ENCODE measurements around the gene KPNA2.
"Not testable (repeated sequence)": the region's sequence is repeated elsewhere in the genome, so short reads cannot be mapped to it uniquely, and the experiment has no call there.

Gene KPNA2

GRCh38 chr17:68048996-68049395 lies 13.5 kb downstream of the KPNA2 start:
- no peaks in the 10 kb centered on the region for H3K9me3 ChIP-seq (ENCODE audit: control insufficient read depth, low read length)
- peaks cover 34% of the 10 kb centered on the region for H3K4me1 ChIP-seq (ENCODE audit: control insufficient read depth, insufficient read depth, low read length)
- H3K9ac ChIP-seq (ENCODE audit: low read length) = no peak overlapping the region
- peaks cover 30% of the 10 kb centered on the region for H3K36me3 ChIP-seq (ENCODE audit: control insufficient read depth, insufficient read depth, low read length, severe bottlenecking)
- H3K27me3 ChIP-seq (replicated peaks; ENCODE audit: control insufficient read depth, insufficient read depth, low read length) = no peaks in the 10 kb centered on the region
- no peak overlapping the region for H3K4me3 ChIP-seq (ENCODE audit: low read length)
- no peak for DNase-seq (ENCODE audit: low read depth)

- not testable (repeated sequence) for H3K4me3 ChIP-seq (ENCODE audit: low read length)
These were observed 14.4 kb downstream of the KPNA2 start for GRCh38 chr17:68049812-68050437.

GRCh38 chr17:68051321-68052312 lies 16.1 kb downstream of the KPNA2 start:
- H3K4me1 ChIP-seq (ENCODE audit: control insufficient read depth, insufficient read depth, low read length) = peaks cover 39% of the 10 kb centered on the region
- not testable (repeated sequence) for DNase-seq (ENCODE audit: low read depth); H3K9me3 ChIP-seq (ENCODE audit: control insufficient read depth, low read length); H3K27me3 ChIP-seq (replicated peaks; ENCODE audit: control insufficient read depth, insufficient read depth, low read length); H3K36me3 ChIP-seq (ENCODE audit: control insufficient read depth, insufficient read depth, low read length, severe bottlenecking); H3K9ac ChIP-seq (ENCODE audit: low read length); H3K4me3 ChIP-seq (ENCODE audit: low read length)

More at GRCh38 chr17:68049812-68050437, 14.4 kb downstream of the KPNA2 start:
- DNase-seq (ENCODE audit: low read depth); H3K9ac ChIP-seq (ENCODE audit: low read length); H3K27me3 ChIP-seq (replicated peaks; ENCODE audit: control insufficient read depth, insufficient read depth, low read length); H3K9me3 ChIP-seq (ENCODE audit: control insufficient read depth, low read length): not testable (repeated sequence)
- Histone ChIP-seq H3K36me3 (ENCODE audit: control insufficient read depth, insufficient read depth, low read length, severe bottlenecking) (peaks cover 20% of the 10 kb centered on the region), H3K4me1 (ENCODE audit: control insufficient read depth, insufficient read depth, low read length) (peaks cover 41% of the 10 kb centered on the region)

- H3K9ac ChIP-seq (ENCODE audit: low read length) = peak overlapping the region; percentile 60
- peaks cover 30% of the 10 kb centered on the region for H3K4me1 ChIP-seq (ENCODE audit: control insufficient read depth, insufficient read depth, low read length)
- H3K36me3 ChIP-seq (ENCODE audit: control insufficient read depth, insufficient read depth, low read length, severe bottlenecking) = no peaks in the 10 kb centered on the region
- H3K4me3 ChIP-seq (ENCODE audit: low read length) = peak overlapping the region; percentile 29
- DNase-seq (ENCODE audit: low read depth) = no peak
- H3K9me3 ChIP-seq (ENCODE audit: control insufficient read depth, low read length) = no peaks in the 10 kb centered on the region
- no peaks in the 10 kb centered on the region for H3K27me3 ChIP-seq (replicated peaks; ENCODE audit: control insufficient read depth, insufficient read depth, low read length)
These were observed 17.3 kb downstream of the KPNA2 start for GRCh38 chr17:68052810-68053209.

- Histone ChIP-seq H3K9ac (ENCODE audit: low read length) (peak overlapping the region; percentile 60), H3K4me3 (ENCODE audit: low read length) (peak overlapping the region; percentile 44), H3K27me3 (replicated peaks; ENCODE audit: control insufficient read depth, insufficient read depth, low read length) (no peaks in the 10 kb centered on the region), H3K9me3 (ENCODE audit: control insufficient read depth, low read length) (no peaks in the 10 kb centered on the region), H3K36me3 (ENCODE audit: control insufficient read depth, insufficient read depth, low read length, severe bottlenecking) (no peaks in the 10 kb centered on the region), H3K4me1 (ENCODE audit: control insufficient read depth, insufficient read depth, low read length) (peaks cover 26% of the 10 kb centered on the region)
- peak; percentile 62 for DNase-seq (ENCODE audit: low read depth)
These were observed 17.9 kb downstream of the KPNA2 start for GRCh38 chr17:68053231-68054013.

GRCh38 chr17:68054296-68054900 lies 18.9 kb downstream of the KPNA2 start:
- peak overlapping the region; percentile 44 for H3K4me3 ChIP-seq (ENCODE audit: low read length)
- no peaks in the 10 kb centered on the region for H3K27me3 ChIP-seq (replicated peaks; ENCODE audit: control insufficient read depth, insufficient read depth, low read length)
- DNase-seq (ENCODE audit: low read depth) = peak; percentile 71
- H3K9ac ChIP-seq (ENCODE audit: low read length) = peak overlapping the region; percentile 52
- peaks cover 26% of the 10 kb centered on the region for H3K4me1 ChIP-seq (ENCODE audit: control insufficient read depth, insufficient read depth, low read length)
- H3K36me3 ChIP-seq (ENCODE audit: control insufficient read depth, insufficient read depth, low read length, severe bottlenecking) = no peaks in the 10 kb centered on the region
- no peaks in the 10 kb centered on the region for H3K9me3 ChIP-seq (ENCODE audit: control insufficient read depth, low read length)

- no peak overlapping the region for H3K4me3 ChIP-seq (ENCODE audit: low read length)
- peak; percentile 53 for DNase-seq (ENCODE audit: low read depth)
- no peaks in the 10 kb centered on the region for H3K36me3 ChIP-seq (ENCODE audit: control insufficient read depth, insufficient read depth, low read length, severe bottlenecking)
- H3K27me3 ChIP-seq (replicated peaks; ENCODE audit: control insufficient read depth, insufficient read depth, low read length) = no peaks in the 10 kb centered on the region
- H3K9ac ChIP-seq (ENCODE audit: low read length) = no peak overlapping the region
- H3K9me3 ChIP-seq (ENCODE audit: control insufficient read depth, low read length) = no peaks in the 10 kb centered on the region
- H3K4me1 ChIP-seq (ENCODE audit: control insufficient read depth, insufficient read depth, low read length) = peaks cover 31% of the 10 kb centered on the region
These were observed 22.0 kb downstream of the KPNA2 start for GRCh38 chr17:68057531-68057952.

- no peak for DNase-seq (ENCODE audit: low read depth)
- no peak overlapping the region for H3K4me3 ChIP-seq (ENCODE audit: low read length)
- no peaks in the 10 kb centered on the region for H3K9me3 ChIP-seq (ENCODE audit: control insufficient read depth, low read length)
- no peak overlapping the region for H3K9ac ChIP-seq (ENCODE audit: low read length)
- no peaks in the 10 kb centered on the region for H3K27me3 ChIP-seq (replicated peaks; ENCODE audit: control insufficient read depth, insufficient read depth, low read length)
- H3K36me3 ChIP-seq (ENCODE audit: control insufficient read depth, insufficient read depth, low read length, severe bottlenecking) = no peaks in the 10 kb centered on the region
- peaks cover 11% of the 10 kb centered on the region for H3K4me1 ChIP-seq (ENCODE audit: control insufficient read depth, insufficient read depth, low read length)
These were observed 24.8 kb downstream of the KPNA2 start for GRCh38 chr17:68060336-68060735.

GRCh38 chr17:68061512-68062313 lies 26.2 kb downstream of the KPNA2 start:
- Histone ChIP-seq H3K36me3 (ENCODE audit: control insufficient read depth, insufficient read depth, low read length, severe bottlenecking) (no peaks in the 10 kb centered on the region), H3K27me3 (replicated peaks; ENCODE audit: control insufficient read depth, insufficient read depth, low read length) (no peaks in the 10 kb centered on the region), H3K9ac (ENCODE audit: low read length) (no peak overlapping the region), H3K4me3 (ENCODE audit: low read length) (no peak overlapping the region), H3K9me3 (ENCODE audit: control insufficient read depth, low read length) (no peaks in the 10 kb centered on the region), H3K4me1 (ENCODE audit: control insufficient read depth, insufficient read depth, low read length) (peaks cover 11% of the 10 kb centered on the region)
- DNase-seq (ENCODE audit: low read depth) = peak; percentile 18

- H3K36me3 ChIP-seq (ENCODE audit: control insufficient read depth, insufficient read depth, low read length, severe bottlenecking); H3K27me3 ChIP-seq (replicated peaks; ENCODE audit: control insufficient read depth, insufficient read depth, low read length); H3K9me3 ChIP-seq (ENCODE audit: control insufficient read depth, low read length); H3K9ac ChIP-seq (ENCODE audit: low read length); H3K4me1 ChIP-seq (ENCODE audit: control insufficient read depth, insufficient read depth, low read length); DNase-seq (ENCODE audit: low read depth); H3K4me3 ChIP-seq (ENCODE audit: low read length): not testable (repeated sequence)
These were observed 29.8 kb downstream of the KPNA2 start for GRCh38 chr17:68065366-68065765.

Data from adipocyte (in vitro differentiated cells).